Neural progenitor cell (in vitro differentiated cells): Measurements from ENCODE around the gene GNAI2. TPM values are rescaled to one million over a fixed set of nuclear protein-coding genes. Genes with fewer than 3 reads are reported as not detected.

Source experiments
- DNase-seq: peaks from one replicate; pipeline ENCODE4 v3.0.0-alpha.2; 2016; ENCODE audit warnings: low spot score
- H2AFZ ChIP-seq: fragments of 200-600 bp; sonication (generic); replicated peaks from 2 replicates; pipeline ENCODE4 v1.6.1; 2016; ENCODE audit warnings: antibody characterized with exemption
- H3F3A ChIP-seq: fragments of 200-600 bp; sonication (generic); 2 replicates; pipeline ENCODE4 v1.6.1; 2016; ENCODE audit warnings: antibody characterized with exemption, low read depth
- H3K27ac ChIP-seq: fragments of 200-600 bp; sonication (generic); 2 replicates; pipeline ENCODE4 v1.5.1; 2016; ENCODE audit warnings: mild to moderate bottlenecking
- H3K27me3 ChIP-seq: fragments of 200-600 bp; sonication (generic); 2 replicates; pipeline ENCODE4 v1.6.1; 2016; ENCODE audit warnings: mild to moderate bottlenecking, moderate library complexity
- H3K36me3 ChIP-seq: fragments of 200-600 bp; sonication (generic); 2 replicates; pipeline ENCODE4 v1.5.1; 2016
- H3K4me1 ChIP-seq: fragments of 200-600 bp; sonication (generic); 2 replicates; pipeline ENCODE4 v1.6.1; 2016; ENCODE audit warnings: mixed run types
- H3K4me2 ChIP-seq: fragments of 200-600 bp; sonication (generic); 2 replicates; pipeline ENCODE4 v1.6.1; 2016
- H3K4me3 ChIP-seq: fragments of 200-600 bp; sonication (generic); 2 replicates; pipeline ENCODE4 v1.5.1; 2016
- H3K79me2 ChIP-seq: fragments of 200-600 bp; sonication (generic); 2 replicates; pipeline ENCODE4 v1.6.1; 2016; ENCODE audit warnings: low read depth
- H3K9ac ChIP-seq: fragments of 200-600 bp; sonication (generic); 2 replicates; pipeline ENCODE4 v1.6.1; 2016
- H3K9me3 ChIP-seq: fragments of 200-600 bp; sonication (generic); 2 replicates; pipeline ENCODE4 v1.5.1; 2016; ENCODE audit warnings: low read depth
- H4K20me1 ChIP-seq: fragments of 200-600 bp; sonication (generic); 2 replicates; pipeline ENCODE4 v1.6.1; 2016; ENCODE audit warnings: low read depth
- H3K27ac Mint-ChIP-seq: 3 replicates; pipeline ENCODE4 v1.8.0; 2021; ENCODE audit warnings: mixed read lengths
- H3K27me3 Mint-ChIP-seq: 2 replicates; pipeline ENCODE4 v1.8.0; 2022; ENCODE audit warnings: low read depth, mild to moderate bottlenecking, inconsistent platforms, moderate library complexity, mixed read lengths; ENCODE audit not compliant: insufficient read depth
- H3K36me3 Mint-ChIP-seq: 3 replicates; pipeline ENCODE4 v1.8.0; 2021; ENCODE audit warnings: mixed read lengths
- H3K4me1 Mint-ChIP-seq: 3 replicates; pipeline ENCODE4 v1.8.0; 2021; ENCODE audit warnings: mixed read lengths
- H3K4me3 Mint-ChIP-seq: 3 replicates; pipeline ENCODE4 v1.8.0; 2021; ENCODE audit warnings: mild to moderate bottlenecking, moderate library complexity, mixed read lengths
- H3K9me3 Mint-ChIP-seq: 3 replicates; pipeline ENCODE4 v1.8.0; 2020; ENCODE audit warnings: mixed read lengths
- CTCF ChIP-seq: fragments of 200-600 bp; sonication (generic); IDR thresholded peaks from 2 replicates; pipeline ENCODE4 v1.5.1; 2017; ENCODE audit warnings: antibody characterized with exemption, mild to moderate bottlenecking
- EZH2 ChIP-seq: fragments of 200-600 bp; sonication (generic); IDR thresholded peaks from 2 replicates; pipeline ENCODE4 v1.6.1; 2017; ENCODE audit warnings: antibody characterized with exemption, mild to moderate bottlenecking, moderate library complexity
- EZH2phosphoT487 ChIP-seq: fragments of 200-600 bp; sonication (generic); IDR thresholded peaks from 2 replicates; pipeline ENCODE4 v1.6.1; 2017; ENCODE audit warnings: antibody characterized with exemption
- total RNA-seq: library from RNA; depleted of rRNA; stranded (reverse); fragments of >200 nt; gene quantifications from 2 replicates; pipeline ENCODE4 v1.2.3, GENCODE V29; 2015; ENCODE audit warnings: low replicate concordance

Gene GNAI2
- total RNA-seq, 1 donor from 2014 or later = 249 TPM

GRCh38 chr3:50259432-50260026, 23.5 kb downstream of the GNAI2 start:
- peak overlapping the region; percentile 28 for H3K4me2 ChIP-seq
- Mint-ChIP-seq H3K27me3 (peaks cover 7% of the 10 kb centered on the region), H3K9me3 (no peaks in the 10 kb centered on the region), H3K4me1 (peaks cover 70% of the 10 kb centered on the region), H3K27ac (peak overlapping the region; percentile 95), H3K36me3 (peaks cover 12% of the 10 kb centered on the region), H3K4me3 (peak overlapping the region; percentile 75)
- no peak overlapping the region for H2AFZ ChIP-seq
- no peak overlapping the region for H3K9ac ChIP-seq
- DNase-seq = no peak
- H3F3A ChIP-seq = peaks cover 80% of the 10 kb centered on the region
- peaks cover 37% of the 10 kb centered on the region for H4K20me1 ChIP-seq
- no peak overlapping the region for H3K4me3 ChIP-seq
- no peaks in the 10 kb centered on the region for H3K79me2 ChIP-seq
- no peaks in the 10 kb centered on the region for H3K9me3 ChIP-seq
- no peaks in the 10 kb centered on the region for H3K36me3 ChIP-seq
- H3K27ac ChIP-seq = peak overlapping the region; percentile 66
- H3K4me1 ChIP-seq = peaks cover 26% of the 10 kb centered on the region
- no peaks in the 10 kb centered on the region for H3K27me3 ChIP-seq
- no peak for TF ChIP-seq CTCF
- no peak for TF ChIP-seq EZH2
- TF ChIP-seq EZH2phosphoT487 = no peak

- H3K79me2 ChIP-seq = no peaks in the 10 kb centered on the region
- DNase-seq = peak; percentile 99
- peaks cover 81% of the 10 kb centered on the region for H3F3A ChIP-seq
- peaks cover 7% of the 10 kb centered on the region for H3K27me3 Mint-ChIP-seq
- H3K4me3 Mint-ChIP-seq = peak overlapping the region; percentile 75
- peaks cover 29% of the 10 kb centered on the region for H4K20me1 ChIP-seq
- no peaks in the 10 kb centered on the region for H3K9me3 Mint-ChIP-seq
- H3K4me3 ChIP-seq = peak overlapping the region; percentile 42
- peak overlapping the region; percentile 45 for H3K9ac ChIP-seq
- no peaks in the 10 kb centered on the region for H3K36me3 ChIP-seq
- H3K4me1 ChIP-seq = peaks cover 33% of the 10 kb centered on the region
- peak overlapping the region; percentile 96 for H3K27ac Mint-ChIP-seq
- no peak overlapping the region for H2AFZ ChIP-seq
- H3K4me1 Mint-ChIP-seq = peaks cover 75% of the 10 kb centered on the region
- H3K36me3 Mint-ChIP-seq = peaks cover 12% of the 10 kb centered on the region
- peak overlapping the region; percentile 97 for H3K27ac ChIP-seq
- peak overlapping the region; percentile 84 for H3K4me2 ChIP-seq
- TF ChIP-seq EZH2phosphoT487 (no peak), CTCF (peak; percentile 97), EZH2 (no peak)
- H3K27me3 ChIP-seq = no peaks in the 10 kb centered on the region
- no peaks in the 10 kb centered on the region for H3K9me3 ChIP-seq
Measured at GRCh38 chr3:50260027-50260941, 24.3 kb downstream of the GNAI2 start.

- no peaks in the 10 kb centered on the region for H3K9me3 Mint-ChIP-seq
- TF ChIP-seq EZH2 = no peak
- no peak for TF ChIP-seq CTCF
- H3K4me1 ChIP-seq = peaks cover 38% of the 10 kb centered on the region
- peak overlapping the region; percentile 96 for H3K27ac Mint-ChIP-seq
- H3K4me3 Mint-ChIP-seq = peak overlapping the region; percentile 61
- H3K79me2 ChIP-seq = no peaks in the 10 kb centered on the region
- DNase-seq = no peak
- peaks cover 80% of the 10 kb centered on the region for H3F3A ChIP-seq
- H3K4me2 ChIP-seq = peak overlapping the region; percentile 84
- peak overlapping the region; percentile 42 for H3K4me3 ChIP-seq
- H3K27me3 Mint-ChIP-seq = peaks cover 9% of the 10 kb centered on the region
- no peaks in the 10 kb centered on the region for H3K36me3 ChIP-seq
- no peaks in the 10 kb centered on the region for H3K9me3 ChIP-seq
- no peaks in the 10 kb centered on the region for H3K27me3 ChIP-seq
- H3K27ac ChIP-seq = peak overlapping the region; percentile 97
- H4K20me1 ChIP-seq = peaks cover 26% of the 10 kb centered on the region
- H3K36me3 Mint-ChIP-seq = peaks cover 12% of the 10 kb centered on the region
- no peak overlapping the region for H2AFZ ChIP-seq
- H3K4me1 Mint-ChIP-seq = peaks cover 79% of the 10 kb centered on the region
- H3K9ac ChIP-seq = no peak overlapping the region
Measured at GRCh38 chr3:50260942-50261441, 25.0 kb downstream of the GNAI2 start.
